ENCODE results near the gene TRAPPC2L.

Gene TRAPPC2L

DNA sequence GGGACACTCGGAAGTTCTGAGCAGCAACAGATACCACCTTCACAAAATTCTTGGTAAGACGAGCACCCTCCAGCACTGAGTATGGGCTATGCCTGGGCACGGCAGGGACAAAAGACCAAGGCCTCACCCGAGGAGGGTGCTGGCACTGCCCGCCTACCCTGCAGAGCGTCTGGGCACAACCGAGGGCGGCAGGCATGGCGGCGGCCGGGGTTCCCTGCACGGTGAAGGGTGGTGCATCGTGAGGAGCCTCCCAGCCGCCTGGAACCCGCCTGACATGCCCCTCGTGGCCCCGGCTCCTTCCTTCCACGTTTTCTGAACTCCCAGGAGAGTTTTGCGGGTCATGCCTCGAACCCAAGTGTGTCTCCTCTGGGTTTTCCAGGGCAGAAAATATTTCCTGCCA, 19.1 kb upstream of the TRAPPC2L start:
- DNase-seq (ENCODE audit: low read depth in 1 of 2, low spot score in 1 of 2): no peak

DNA sequence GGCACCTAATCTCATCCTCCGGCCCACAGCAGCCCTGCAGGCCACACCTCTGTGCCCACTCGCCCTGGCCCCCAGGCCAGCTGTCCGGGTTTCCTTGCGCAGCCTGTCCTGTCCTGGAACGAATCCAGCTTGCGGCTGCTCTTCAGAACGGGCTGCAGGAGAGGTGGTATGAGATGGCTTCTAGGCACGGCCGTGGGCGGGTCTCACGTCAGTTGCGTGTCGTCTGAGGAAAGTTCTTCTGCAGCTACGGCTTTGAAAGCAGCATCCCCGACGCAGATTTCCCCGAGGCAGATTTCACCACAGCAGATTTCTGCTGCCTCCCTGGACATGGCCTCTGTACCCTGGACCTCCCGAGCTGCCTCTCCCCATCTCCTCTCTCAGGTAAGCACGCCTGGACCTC, 18.4 kb upstream of the TRAPPC2L start:
- DNase-seq (ENCODE audit: low read depth in 1 of 2, low spot score in 1 of 2): no peak

DNA sequence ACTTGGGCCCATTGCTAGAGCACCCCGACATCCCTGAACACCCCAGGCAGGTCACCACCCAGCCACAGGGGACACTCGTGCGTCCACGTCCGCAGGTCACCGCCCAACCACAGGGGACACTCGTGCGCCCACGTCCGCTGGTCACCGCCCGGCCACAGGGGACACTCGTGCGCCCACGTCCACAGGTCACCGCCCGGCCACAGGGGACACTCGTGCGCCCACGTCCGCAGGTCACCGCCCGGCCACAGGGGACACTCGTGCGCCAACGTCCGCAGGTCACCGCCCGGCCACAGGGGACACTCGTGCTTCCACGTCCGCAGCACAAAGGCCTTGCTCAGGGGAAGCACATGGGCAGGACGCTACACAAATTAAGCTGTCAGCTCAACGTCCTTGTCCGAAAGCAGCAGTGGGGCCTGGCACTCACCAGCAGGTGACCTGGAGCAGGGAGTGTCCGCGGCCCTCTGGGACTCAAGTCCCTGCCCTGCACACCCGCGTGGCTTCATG, 17.8 kb upstream of the TRAPPC2L start:
- DNase-seq (ENCODE audit: low read depth in 1 of 2, low spot score in 1 of 2): no peak

GRCh38 chr16:88839745-88840599, 17.0 kb upstream of the TRAPPC2L start:
- DNase-seq (ENCODE audit: low read depth in 1 of 2, low spot score in 1 of 2): no peak

DNA sequence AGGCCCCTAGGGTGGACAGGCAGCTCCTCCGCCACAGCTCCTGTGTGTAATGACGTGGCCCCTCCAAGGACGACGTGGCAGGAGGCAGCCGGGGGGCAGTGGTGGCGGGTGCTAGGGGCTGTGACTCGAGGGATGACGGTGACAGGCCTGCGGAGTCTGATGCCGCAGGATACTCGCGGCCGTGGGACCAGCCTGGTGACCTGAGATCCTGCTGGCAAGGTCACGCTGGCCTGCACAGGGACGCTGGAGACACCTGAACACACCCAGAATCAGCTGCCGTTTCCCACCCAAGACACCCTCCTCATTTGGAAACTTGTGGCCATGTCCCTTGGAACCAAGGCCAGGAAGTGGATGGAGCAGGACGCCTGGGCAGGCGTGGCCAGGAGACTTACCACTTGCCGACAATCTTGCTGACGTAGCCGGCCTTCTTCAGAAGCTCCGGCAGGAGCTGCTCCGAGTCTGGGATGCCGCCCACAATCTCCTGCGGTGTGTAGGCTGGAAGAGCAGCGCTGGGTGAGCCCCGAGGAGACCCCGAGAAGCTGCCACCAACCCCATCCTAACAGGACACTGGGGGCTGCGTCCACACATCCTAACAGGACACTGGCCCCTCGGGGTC, 16.2 kb upstream of the TRAPPC2L start:
- no peak for DNase-seq (ENCODE audit: low read depth in 1 of 2, low spot score in 1 of 2)

DNA sequence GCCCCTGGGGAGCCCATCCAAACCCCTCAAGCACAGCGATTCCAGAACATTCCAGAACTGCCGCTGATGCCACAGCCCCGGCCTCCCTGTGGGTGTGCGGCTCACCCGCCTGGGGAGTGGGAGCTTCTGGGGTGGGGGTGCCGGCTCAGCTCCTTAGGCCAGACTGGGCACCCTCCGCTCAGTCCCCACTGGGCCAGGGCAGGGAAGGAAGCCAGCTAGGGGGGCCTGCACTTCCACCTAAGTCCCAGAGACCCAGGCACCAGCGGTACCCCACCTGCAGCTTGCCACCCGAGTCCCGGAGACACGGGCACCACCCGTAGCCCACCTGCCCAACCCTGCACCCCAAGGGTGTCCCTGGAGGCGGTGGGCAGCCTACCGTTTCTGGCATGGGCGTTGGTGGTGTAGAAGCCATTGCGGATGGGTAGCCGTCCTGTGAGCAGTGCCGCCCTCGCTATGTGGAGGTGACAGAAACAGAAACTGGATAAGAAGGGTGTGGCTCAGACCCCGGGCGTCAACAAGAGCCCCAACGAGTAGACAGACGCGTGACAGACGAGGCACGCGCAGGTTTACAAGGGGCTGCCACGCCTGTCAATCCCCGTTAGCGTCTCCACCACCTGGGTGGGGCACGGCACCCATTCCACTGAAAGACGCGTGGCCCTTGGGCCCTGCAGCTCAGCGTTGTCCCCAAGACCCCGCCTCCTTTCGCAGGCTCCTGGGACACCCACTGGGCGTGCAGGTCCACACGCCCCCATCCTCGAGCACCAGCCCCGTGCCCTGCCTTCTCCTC, 15.2 kb upstream of the TRAPPC2L start:
- DNase-seq (ENCODE audit: low read depth in 1 of 2, low spot score in 1 of 2): no peak

- DNase-seq (ENCODE audit: low read depth in 1 of 2, low spot score in 1 of 2): no peak
Measured at GRCh38 chr16:88842308-88842756, 14.6 kb upstream of the TRAPPC2L start.

- no peak for DNase-seq (ENCODE audit: low read depth in 1 of 2, low spot score in 1 of 2)
Measured at GRCh38 chr16:88842806-88843205, 14.1 kb upstream of the TRAPPC2L start.

DNA sequence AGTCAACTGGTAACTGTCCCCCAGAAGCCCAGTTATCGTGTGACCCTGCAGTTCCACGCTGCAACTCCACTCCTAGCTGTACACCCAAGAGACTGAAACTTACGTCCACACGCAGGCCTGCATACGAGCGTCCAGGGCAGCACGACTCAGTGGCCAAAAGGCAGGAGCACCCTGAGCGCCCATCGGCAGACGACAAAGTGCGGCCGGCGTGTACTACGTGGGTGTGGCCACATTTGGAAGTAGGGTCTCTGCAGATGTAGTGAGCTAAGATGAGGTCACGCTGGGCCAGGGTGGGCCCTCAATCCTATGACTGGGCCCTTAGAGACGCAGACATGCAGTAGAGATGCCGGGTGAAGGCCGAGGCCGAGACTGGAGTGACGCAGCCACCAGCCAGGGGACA, 13.7 kb upstream of the TRAPPC2L start:
- DNase-seq (ENCODE audit: low read depth in 1 of 2, low spot score in 1 of 2): no peak

DNA sequence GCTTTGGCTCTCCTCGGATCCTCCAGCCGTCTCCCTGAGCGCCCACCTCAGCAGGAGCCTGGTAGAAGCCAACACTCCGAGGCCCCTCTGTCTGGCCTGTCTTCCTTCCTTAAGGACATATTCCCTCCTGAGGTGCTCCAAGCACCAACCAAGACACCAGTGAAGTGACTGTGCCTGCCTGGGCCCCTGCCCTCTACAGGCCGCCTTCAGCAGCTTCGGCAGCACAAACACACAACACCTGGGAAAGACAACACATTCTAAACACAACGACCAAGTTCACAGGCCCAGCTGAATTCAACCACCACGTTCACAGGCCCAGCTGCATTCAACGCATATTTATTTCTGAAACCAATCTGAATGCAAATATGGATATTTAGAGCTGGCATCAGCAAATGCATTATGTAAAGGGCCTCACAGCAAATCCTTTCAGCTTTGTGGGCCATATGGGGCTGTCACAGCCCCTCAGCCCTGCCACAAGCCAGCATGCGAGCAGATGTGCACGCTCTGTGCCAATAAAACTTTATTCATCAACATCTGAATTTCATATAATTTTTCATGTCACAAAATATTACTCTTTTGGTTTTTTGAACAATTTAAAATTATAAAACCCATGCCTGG, 12.4 kb upstream of the TRAPPC2L start:
- DNase-seq (ENCODE audit: low read depth in 1 of 2, low spot score in 1 of 2): no peak

- DNase-seq (ENCODE audit: low read depth in 1 of 2, low spot score in 1 of 2): no peak
Measured at GRCh38 chr16:88846088-88846487, 10.8 kb upstream of the TRAPPC2L start.

- DNase-seq (ENCODE audit: low read depth in 1 of 2, low spot score in 1 of 2): no peak
Measured at GRCh38 chr16:88847654-88848053, 9.3 kb upstream of the TRAPPC2L start.

- DNase-seq (ENCODE audit: low read depth in 1 of 2, low spot score in 1 of 2): no peak
Measured at GRCh38 chr16:88848557-88848956, 8.4 kb upstream of the TRAPPC2L start.

GRCh38 chr16:88850531-88851199, 6.3 kb upstream of the TRAPPC2L start:
- no peak for DNase-seq (ENCODE audit: low read depth in 1 of 2, low spot score in 1 of 2)

GRCh38 chr16:88851616-88852015, 5.3 kb upstream of the TRAPPC2L start:
- no peak for DNase-seq (ENCODE audit: low read depth in 1 of 2, low spot score in 1 of 2)

- no peak for DNase-seq (ENCODE audit: low read depth in 1 of 2, low spot score in 1 of 2)
Measured at GRCh38 chr16:88853325-88853941, 3.5 kb upstream of the TRAPPC2L start.

DNA sequence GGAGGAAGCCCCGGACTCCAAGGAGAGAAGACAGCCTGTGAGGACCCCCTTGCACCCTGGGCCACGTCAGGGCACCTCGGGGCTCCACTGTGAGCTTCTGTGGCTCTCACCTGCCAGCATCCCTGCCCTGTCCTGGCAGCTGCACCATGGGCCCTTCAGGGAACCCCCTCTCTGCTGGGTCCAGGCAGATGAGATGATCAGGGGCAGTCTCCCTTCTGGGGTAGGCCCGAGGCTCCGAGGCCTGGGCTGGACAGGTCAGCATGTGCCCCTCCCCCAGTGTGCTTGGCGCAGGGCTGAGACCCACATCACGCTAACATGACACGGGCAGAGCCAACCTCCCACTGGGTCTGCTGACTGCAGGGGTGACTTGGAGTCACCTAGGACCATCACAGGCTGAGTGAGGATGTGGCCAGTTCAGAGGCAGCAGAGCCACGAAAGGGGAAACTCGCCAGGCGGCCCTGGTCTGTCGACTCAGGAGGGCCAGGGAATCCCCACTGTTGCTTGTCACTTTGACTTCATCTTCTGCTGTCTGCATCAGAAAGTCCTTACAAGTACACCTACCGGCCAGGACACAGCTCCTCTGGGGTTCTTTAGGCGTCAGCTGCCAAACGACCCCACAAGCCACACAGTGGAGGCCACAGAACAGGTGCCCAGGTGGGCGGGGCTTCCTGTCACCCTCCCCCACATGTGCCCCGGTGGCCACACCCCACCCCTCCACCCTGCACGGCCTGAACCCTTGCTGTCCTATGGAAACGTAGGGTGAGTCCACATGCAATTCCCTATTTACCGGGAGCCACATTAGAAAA, 2.4 kb upstream of the TRAPPC2L start:
- DNase-seq (ENCODE audit: low read depth in 1 of 2, low spot score in 1 of 2): no peak

DNA sequence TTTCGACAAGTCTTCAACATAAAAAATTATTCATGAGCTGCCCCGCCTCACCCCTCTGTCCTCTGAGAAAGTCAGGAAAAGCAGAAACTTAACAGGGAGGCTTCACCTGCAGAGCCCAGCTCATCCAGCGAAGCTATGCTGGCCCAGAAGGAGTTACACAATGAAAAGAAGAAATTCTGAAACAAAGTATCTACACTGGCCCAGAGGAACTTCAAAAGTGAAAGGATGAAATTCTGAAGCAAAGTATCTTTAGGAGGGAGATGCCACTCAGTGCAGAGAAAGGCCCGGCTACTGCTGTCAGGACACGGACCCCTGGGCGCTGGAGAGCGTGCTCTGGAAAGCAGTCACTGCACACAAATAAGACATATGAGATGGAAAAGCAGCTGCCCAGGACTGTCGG, 1.8 kb upstream of the TRAPPC2L start:
- DNase-seq (ENCODE audit: low read depth in 1 of 2, low spot score in 1 of 2): no peak

GRCh38 chr16:88855736-88856121, 1.2 kb upstream of the TRAPPC2L start:
- no peak for DNase-seq (ENCODE audit: low read depth in 1 of 2, low spot score in 1 of 2)

Measured in stimulated activated CD4-positive, alpha-beta T cell treated with anti-CD3 and anti-CD28 coated beads, Interleukin-15, amount 100 ng/mL, for 1 hour (primary cell).